Neural cell (in vitro differentiated cells): ENCODE data around the gene DHRS12. TPM values are rescaled to one million over a fixed set of nuclear protein-coding genes. Genes with fewer than 3 reads are reported as not detected.
A peak's percentile ranks its signal among the peaks of the same experiment; 100 is the strongest.

Experiments used
- H2AFZ ChIP-seq: fragments of 200-600, 300-800 bp; sonication (generic), shearing (Covaris generic); 2 replicates; pipeline ENCODE4 v1.6.0; 2014; ENCODE audit warnings: low read depth, mild to moderate bottlenecking, antibody characterized with exemption, low read length, moderate library complexity
- H3F3A ChIP-seq: fragments of 200-600 bp; shearing (Covaris generic); 2 replicates; pipeline ENCODE4 v1.6.1; 2016; ENCODE audit warnings: mild to moderate bottlenecking, moderate library complexity, mixed read lengths, antibody characterized with exemption, low read length; ENCODE audit not compliant: insufficient read depth, poor library complexity, severe bottlenecking
- H3K27ac ChIP-seq: fragments of 200-600, 300-800 bp; sonication (generic), shearing (Covaris generic); 2 replicates; pipeline ENCODE4 v1.5.1; 2014; ENCODE audit warnings: mild to moderate bottlenecking, low read length, moderate library complexity
- H3K27me3 ChIP-seq: fragments of 300-800, 200-600 bp; sonication (generic), shearing (Covaris generic); 2 replicates; pipeline ENCODE4 v1.6.0; 2014; ENCODE audit warnings: mild to moderate bottlenecking, low read depth, low read length, moderate library complexity; ENCODE audit not compliant: insufficient read depth
- H3K36me3 ChIP-seq: fragments of 300-800, 200-600 bp; sonication (generic), shearing (Covaris generic); 2 replicates; pipeline ENCODE4 v1.5.1; 2014; ENCODE audit warnings: mild to moderate bottlenecking, antibody characterized with exemption, low read length, moderate library complexity; ENCODE audit not compliant: insufficient read depth
- H3K4me2 ChIP-seq: fragments of 300-800, 200-600 bp; sonication (generic), shearing (Covaris generic); 2 replicates; pipeline ENCODE4 v1.6.0; 2014; ENCODE audit warnings: mild to moderate bottlenecking, low read length
- H3K4me3 ChIP-seq: fragments of 300-800, 200-600 bp; sonication (generic), shearing (Covaris generic); 2 replicates; pipeline ENCODE4 v1.5.1; 2014; ENCODE audit warnings: mild to moderate bottlenecking, low read length, moderate library complexity
- H3K79me2 ChIP-seq: fragments of 200-600 bp; shearing (Covaris generic); replicated peaks from 2 replicates; pipeline ENCODE4 v1.6.0; 2014; ENCODE audit warnings: mild to moderate bottlenecking, low read length, moderate library complexity; ENCODE audit not compliant: insufficient read depth
- H3K9ac ChIP-seq: fragments of 300-800, 200-600 bp; sonication (generic), shearing (Covaris generic); 2 replicates; pipeline ENCODE4 v1.6.1; 2016; ENCODE audit warnings: mild to moderate bottlenecking, low read length, mixed read lengths
- H3K9me2 ChIP-seq: fragments of 200-600 bp; shearing (Covaris generic); 2 replicates; pipeline ENCODE4 v1.6.1; 2016; ENCODE audit warnings: mild to moderate bottlenecking, low read length, mixed read lengths; ENCODE audit not compliant: insufficient read depth
- H3K9me3 ChIP-seq: fragments of 200-600, 300-800 bp; sonication (generic), shearing (Covaris generic); 2 replicates; pipeline ENCODE4 v1.6.1; 2016; ENCODE audit warnings: mild to moderate bottlenecking, mixed run types, low read length, moderate library complexity, mixed read lengths
- H4K20me1 ChIP-seq: fragments of 200-600 bp; shearing (Covaris generic); 2 replicates; pipeline ENCODE4 v1.6.1; 2016; ENCODE audit warnings: mild to moderate bottlenecking, mixed run types; ENCODE audit not compliant: insufficient read depth
- EP300 ChIP-seq: fragments of 450-650 bp; conservative IDR thresholded peaks from 2 replicates; pipeline ENCODE4 v1.6.1; 2014; ENCODE audit warnings: antibody characterized with exemption, mild to moderate bottlenecking, moderate library complexity; ENCODE audit not compliant: poor library complexity, severe bottlenecking
- EZH2 ChIP-seq: fragments of 200-600, 300-800 bp; shearing (Covaris generic), sonication (generic); IDR thresholded peaks from 2 replicates; pipeline ENCODE4 v1.6.1; 2014; ENCODE audit warnings: antibody characterized with exemption, low read length, borderline replicate concordance, mild to moderate bottlenecking; ENCODE audit not compliant: insufficient read depth, poor library complexity, severe bottlenecking
- MXI1 ChIP-seq: fragments of 450-650 bp; conservative IDR thresholded peaks from 2 replicates; pipeline ENCODE4 v1.6.1; 2014; ENCODE audit warnings: antibody characterized with exemption, mild to moderate bottlenecking; ENCODE audit not compliant: poor library complexity, severe bottlenecking
- POLR2AphosphoS5 ChIP-seq: IDR thresholded peaks from 2 replicates; pipeline ENCODE4 v1.6.1; 2012
- RAD21 ChIP-seq: fragments of 450-650 bp; conservative IDR thresholded peaks from 2 replicates; pipeline ENCODE4 v1.6.1; 2014; ENCODE audit warnings: antibody characterized with exemption, mild to moderate bottlenecking, moderate library complexity
- SMC3 ChIP-seq: fragments of 450-650 bp; conservative IDR thresholded peaks from 2 replicates; pipeline ENCODE4 v1.6.1; 2014; ENCODE audit warnings: antibody characterized with exemption, mild to moderate bottlenecking, moderate library complexity; ENCODE audit not compliant: poor library complexity
- TAF1 ChIP-seq: IDR thresholded peaks from 2 replicates; pipeline ENCODE4 v1.6.1; 2012; ENCODE audit warnings: low read depth
- polyA plus RNA-seq: library from polyadenylated mRNA; depleted of rRNA; stranded (reverse); fragments of >200 nt; gene quantifications from 2 replicates; pipeline ENCODE4 v1.2.3, GENCODE V29; 2014
- TF ChIP-seq, protein P1 (sequence below): IDR thresholded peaks from 2 replicates; pipeline ENCODE4 v1.6.1; 2012; ENCODE audit warnings: borderline replicate concordance
- TF ChIP-seq, protein P2 (sequence below): fragments of 450-650 bp; IDR thresholded peaks from 2 replicates; pipeline ENCODE4 v1.5.1; 2014; ENCODE audit warnings: antibody characterized with exemption, mild to moderate bottlenecking, moderate library complexity; ENCODE audit not compliant: poor library complexity, severe bottlenecking

DHRS12 gene
- polyA plus RNA-seq, 1 donor from 2014 or later, result 4.4 TPM

DNA sequence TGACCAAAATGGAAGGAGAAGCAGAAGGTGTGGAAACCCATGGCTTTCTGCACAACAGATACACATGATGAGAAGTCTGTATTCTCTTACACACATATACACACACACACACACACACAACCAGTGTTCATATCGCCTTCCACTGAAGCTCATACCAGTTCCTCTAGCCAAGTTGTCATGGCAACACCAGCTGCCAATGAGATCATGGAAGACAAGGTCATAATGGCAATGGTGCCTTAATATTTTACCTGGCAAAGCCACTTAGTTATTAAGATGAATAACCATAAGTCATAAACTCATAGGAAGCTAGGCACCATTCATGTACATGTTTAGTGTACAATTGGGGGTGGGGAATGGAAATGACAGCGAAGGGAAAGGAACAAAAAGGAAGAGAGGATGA is 2.6 kb upstream of the DHRS12 start:
- peak overlapping the region; percentile 7 for H3K4me3 ChIP-seq

DNA sequence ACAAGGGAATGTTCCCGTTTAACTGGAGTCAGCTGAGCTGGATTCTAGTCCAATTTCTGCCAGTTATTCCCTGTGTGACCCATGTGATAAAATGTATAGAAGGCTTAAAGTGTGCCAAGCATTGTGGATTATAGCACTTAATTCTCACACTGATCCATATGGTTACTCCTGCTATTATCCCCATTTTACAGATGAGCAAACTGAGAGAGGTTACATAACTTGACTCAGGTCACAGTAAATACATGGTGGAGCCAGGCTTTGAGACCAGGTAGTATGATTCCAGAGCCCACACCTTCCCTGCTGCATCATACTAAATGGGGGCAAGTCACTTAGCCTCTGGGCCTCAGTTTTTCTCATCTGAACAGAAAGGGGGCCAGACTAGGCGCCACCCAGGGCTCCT is 2.0 kb upstream of the DHRS12 start:
- Histone ChIP-seq H3K27me3 (no peaks in the 10 kb centered on the region), H3K36me3 (no peaks in the 10 kb centered on the region), H3K9me2 (no peaks in the 10 kb centered on the region), H3K27ac (peak overlapping the region; percentile 62), H3K9ac (peak overlapping the region; percentile 18), H3K79me2 (no peaks in the 10 kb centered on the region), H3F3A (peaks cover 5% of the 10 kb centered on the region), H3K9me3 (no peaks in the 10 kb centered on the region), H2AFZ (no peak overlapping the region), H3K4me2 (no peak overlapping the region), H4K20me1 (no peaks in the 10 kb centered on the region), H3K4me3 (no peak overlapping the region)
- TF ChIP-seq SMC3 (no peak), EP300 (no peak), EZH2 (no peak), TAF1 (no peak)

More for the DNA sequence above, 2.6 kb upstream of the DHRS12 start:
- Histone ChIP-seq H3K79me2 (no peaks in the 10 kb centered on the region), H3K27me3 (no peaks in the 10 kb centered on the region), H3K27ac (peak overlapping the region; percentile 62), H2AFZ (peak overlapping the region; percentile 15), H3K9me2 (no peaks in the 10 kb centered on the region), H3F3A (peaks cover 5% of the 10 kb centered on the region), H3K36me3 (no peaks in the 10 kb centered on the region), H4K20me1 (no peaks in the 10 kb centered on the region), H3K9ac (peak overlapping the region; percentile 19), H3K9me3 (no peaks in the 10 kb centered on the region), H3K4me2 (peak overlapping the region; percentile 24)
- TF ChIP-seq EP300 (peak; percentile 50), POLR2AphosphoS5 (peak; percentile 48), RAD21 (peak; percentile 12), MXI1 (no peak), TAF1 (no peak)
- TF ChIP-seq, protein P1, sequence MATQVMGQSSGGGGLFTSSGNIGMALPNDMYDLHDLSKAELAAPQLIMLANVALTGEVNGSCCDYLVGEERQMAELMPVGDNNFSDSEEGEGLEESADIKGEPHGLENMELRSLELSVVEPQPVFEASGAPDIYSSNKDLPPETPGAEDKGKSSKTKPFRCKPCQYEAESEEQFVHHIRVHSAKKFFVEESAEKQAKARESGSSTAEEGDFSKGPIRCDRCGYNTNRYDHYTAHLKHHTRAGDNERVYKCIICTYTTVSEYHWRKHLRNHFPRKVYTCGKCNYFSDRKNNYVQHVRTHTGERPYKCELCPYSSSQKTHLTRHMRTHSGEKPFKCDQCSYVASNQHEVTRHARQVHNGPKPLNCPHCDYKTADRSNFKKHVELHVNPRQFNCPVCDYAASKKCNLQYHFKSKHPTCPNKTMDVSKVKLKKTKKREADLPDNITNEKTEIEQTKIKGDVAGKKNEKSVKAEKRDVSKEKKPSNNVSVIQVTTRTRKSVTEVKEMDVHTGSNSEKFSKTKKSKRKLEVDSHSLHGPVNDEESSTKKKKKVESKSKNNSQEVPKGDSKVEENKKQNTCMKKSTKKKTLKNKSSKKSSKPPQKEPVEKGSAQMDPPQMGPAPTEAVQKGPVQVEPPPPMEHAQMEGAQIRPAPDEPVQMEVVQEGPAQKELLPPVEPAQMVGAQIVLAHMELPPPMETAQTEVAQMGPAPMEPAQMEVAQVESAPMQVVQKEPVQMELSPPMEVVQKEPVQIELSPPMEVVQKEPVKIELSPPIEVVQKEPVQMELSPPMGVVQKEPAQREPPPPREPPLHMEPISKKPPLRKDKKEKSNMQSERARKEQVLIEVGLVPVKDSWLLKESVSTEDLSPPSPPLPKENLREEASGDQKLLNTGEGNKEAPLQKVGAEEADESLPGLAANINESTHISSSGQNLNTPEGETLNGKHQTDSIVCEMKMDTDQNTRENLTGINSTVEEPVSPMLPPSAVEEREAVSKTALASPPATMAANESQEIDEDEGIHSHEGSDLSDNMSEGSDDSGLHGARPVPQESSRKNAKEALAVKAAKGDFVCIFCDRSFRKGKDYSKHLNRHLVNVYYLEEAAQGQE, result peak; percentile 31

DNA sequence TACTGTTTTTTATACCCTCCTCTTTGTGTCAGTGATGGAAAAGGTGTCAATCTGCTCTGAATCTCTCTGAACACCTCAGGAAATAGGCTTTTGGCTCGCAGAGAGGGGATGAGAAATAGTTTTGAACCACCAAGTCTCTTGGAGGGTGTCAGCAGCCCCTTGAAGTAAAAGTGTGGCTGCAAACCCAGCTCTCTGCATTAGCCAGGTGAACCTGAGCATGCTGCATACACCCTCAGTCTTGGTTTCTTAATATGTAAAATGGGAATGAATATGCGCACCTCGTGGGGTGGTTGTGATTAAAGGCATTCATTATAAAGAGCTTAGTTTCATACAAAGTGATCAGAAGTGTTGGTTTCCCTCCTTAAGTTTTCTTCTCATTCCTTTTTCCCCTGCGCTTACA is 1.4 kb upstream of the DHRS12 start:
- peaks cover 5% of the 10 kb centered on the region for H3F3A ChIP-seq
- peak overlapping the region; percentile 75 for H3K4me3 ChIP-seq
- no peak overlapping the region for H3K4me2 ChIP-seq
- H3K27ac ChIP-seq, result no peak overlapping the region
- no peaks in the 10 kb centered on the region for H3K36me3 ChIP-seq
- no peaks in the 10 kb centered on the region for H3K27me3 ChIP-seq
- H4K20me1 ChIP-seq, result no peaks in the 10 kb centered on the region
- H3K9me3 ChIP-seq, result no peaks in the 10 kb centered on the region
- no peak overlapping the region for H2AFZ ChIP-seq
- TF ChIP-seq POLR2AphosphoS5 (no peak), EZH2 (no peak), TAF1 (no peak), SMC3 (no peak), MXI1 (no peak), RAD21 (no peak), EP300 (no peak)
- TF ChIP-seq, protein P1, result no peak
- TF ChIP-seq, protein P2, sequence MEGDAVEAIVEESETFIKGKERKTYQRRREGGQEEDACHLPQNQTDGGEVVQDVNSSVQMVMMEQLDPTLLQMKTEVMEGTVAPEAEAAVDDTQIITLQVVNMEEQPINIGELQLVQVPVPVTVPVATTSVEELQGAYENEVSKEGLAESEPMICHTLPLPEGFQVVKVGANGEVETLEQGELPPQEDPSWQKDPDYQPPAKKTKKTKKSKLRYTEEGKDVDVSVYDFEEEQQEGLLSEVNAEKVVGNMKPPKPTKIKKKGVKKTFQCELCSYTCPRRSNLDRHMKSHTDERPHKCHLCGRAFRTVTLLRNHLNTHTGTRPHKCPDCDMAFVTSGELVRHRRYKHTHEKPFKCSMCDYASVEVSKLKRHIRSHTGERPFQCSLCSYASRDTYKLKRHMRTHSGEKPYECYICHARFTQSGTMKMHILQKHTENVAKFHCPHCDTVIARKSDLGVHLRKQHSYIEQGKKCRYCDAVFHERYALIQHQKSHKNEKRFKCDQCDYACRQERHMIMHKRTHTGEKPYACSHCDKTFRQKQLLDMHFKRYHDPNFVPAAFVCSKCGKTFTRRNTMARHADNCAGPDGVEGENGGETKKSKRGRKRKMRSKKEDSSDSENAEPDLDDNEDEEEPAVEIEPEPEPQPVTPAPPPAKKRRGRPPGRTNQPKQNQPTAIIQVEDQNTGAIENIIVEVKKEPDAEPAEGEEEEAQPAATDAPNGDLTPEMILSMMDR, result no peak
- no peaks in the 10 kb centered on the region for H3K9me2 ChIP-seq
- no peaks in the 10 kb centered on the region for H3K79me2 ChIP-seq
- H3K9ac ChIP-seq, result no peak overlapping the region
